PC-9 (cell line): ENCODE measurements around the gene RNF40.

Experiments
- EZH2 ChIP-seq: fragments of 200-600 bp; sonication (generic); IDR thresholded peaks from 2 replicates; pipeline ENCODE4 v1.8.0; 2017; ENCODE audit warnings: antibody characterized with exemption, low read depth
- TF ChIP-seq, protein P1 (sequence below): fragments of 200-600 bp; sonication (generic); conservative IDR thresholded peaks from 2 replicates; pipeline ENCODE4 v1.6.1; 2017; ENCODE audit warnings: mixed run types, antibody characterized with exemption, mild to moderate bottlenecking, moderate library complexity

DNA sequence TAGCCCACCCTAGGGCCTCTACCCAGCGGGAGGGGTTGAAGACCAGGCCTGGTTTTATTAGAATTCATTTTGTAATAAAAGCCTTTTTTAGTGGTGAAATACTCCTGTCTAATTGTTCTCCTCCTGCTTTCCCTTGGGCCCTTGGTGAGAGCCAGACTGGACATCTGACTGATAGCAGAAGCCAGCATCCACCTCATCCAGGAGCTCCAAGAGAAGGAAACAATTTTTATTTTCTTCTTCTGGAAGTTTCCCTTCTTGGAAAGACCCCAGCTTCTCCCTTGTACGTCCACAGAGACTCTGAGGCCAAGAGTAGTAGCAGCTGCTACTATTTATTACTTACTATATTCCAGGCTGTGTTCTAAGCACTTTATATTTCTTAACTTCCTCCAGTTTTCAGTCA is 17.9 kb upstream of the RNF40 start:
- TF ChIP-seq, protein P1, sequence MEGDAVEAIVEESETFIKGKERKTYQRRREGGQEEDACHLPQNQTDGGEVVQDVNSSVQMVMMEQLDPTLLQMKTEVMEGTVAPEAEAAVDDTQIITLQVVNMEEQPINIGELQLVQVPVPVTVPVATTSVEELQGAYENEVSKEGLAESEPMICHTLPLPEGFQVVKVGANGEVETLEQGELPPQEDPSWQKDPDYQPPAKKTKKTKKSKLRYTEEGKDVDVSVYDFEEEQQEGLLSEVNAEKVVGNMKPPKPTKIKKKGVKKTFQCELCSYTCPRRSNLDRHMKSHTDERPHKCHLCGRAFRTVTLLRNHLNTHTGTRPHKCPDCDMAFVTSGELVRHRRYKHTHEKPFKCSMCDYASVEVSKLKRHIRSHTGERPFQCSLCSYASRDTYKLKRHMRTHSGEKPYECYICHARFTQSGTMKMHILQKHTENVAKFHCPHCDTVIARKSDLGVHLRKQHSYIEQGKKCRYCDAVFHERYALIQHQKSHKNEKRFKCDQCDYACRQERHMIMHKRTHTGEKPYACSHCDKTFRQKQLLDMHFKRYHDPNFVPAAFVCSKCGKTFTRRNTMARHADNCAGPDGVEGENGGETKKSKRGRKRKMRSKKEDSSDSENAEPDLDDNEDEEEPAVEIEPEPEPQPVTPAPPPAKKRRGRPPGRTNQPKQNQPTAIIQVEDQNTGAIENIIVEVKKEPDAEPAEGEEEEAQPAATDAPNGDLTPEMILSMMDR = no peak
- no peak for TF ChIP-seq EZH2
